ENCODE data around the gene PHF5A.
"Not testable (repeated sequence)": the region's sequence is repeated elsewhere in the genome, so short reads cannot be mapped to it uniquely, and the experiment has no call there.

The PHF5A gene

GRCh38 chr22:41446639-41447434, 21.7 kb downstream of the PHF5A start, which contains the start of gene TOB2:
Gene TOB2, minus strand, starts transcription at chr22:41446801. Its CDS starts 9,456 bp downstream, at chr22:41437345.
- peak; percentile 88 for DNase-seq

GRCh38 chr22:41446057-41446501, 22.4 kb downstream of the PHF5A start:
- no peak for DNase-seq

GRCh38 chr22:41445129-41446056, 23.1 kb downstream of the PHF5A start:
- DNase-seq: no peak

- DNase-seq: peak; percentile 90
Measured at GRCh38 chr22:41444360-41445128, 23.9 kb downstream of the PHF5A start.

GRCh38 chr22:41442240-41442792, 26.2 kb downstream of the PHF5A start:
- DNase-seq: no peak

- DNase-seq: peak; percentile 6
Measured at GRCh38 chr22:41440511-41440910, 28.0 kb downstream of the PHF5A start.

GRCh38 chr22:41437198-41437597, 31.3 kb downstream of the PHF5A start:
- DNase-seq: no peak

- no peak for DNase-seq
Measured at GRCh38 chr22:41436322-41437113, 32.0 kb downstream of the PHF5A start.

- no peak for DNase-seq
Measured at GRCh38 chr22:41435560-41435959, 32.9 kb downstream of the PHF5A start.

GRCh38 chr22:41434361-41435003, 34.0 kb downstream of the PHF5A start:
- not testable (repeated sequence) for DNase-seq

GRCh38 chr22:41433480-41433879, 35.0 kb downstream of the PHF5A start:
- DNase-seq: not testable (repeated sequence)

GRCh38 chr22:41431656-41432055, 36.8 kb downstream of the PHF5A start:
- no peak for DNase-seq

- DNase-seq: no peak
Measured at GRCh38 chr22:41429951-41430332, 38.5 kb downstream of the PHF5A start.

- no peak for DNase-seq
Measured at GRCh38 chr22:41429232-41429950, 39.1 kb downstream of the PHF5A start.

GRCh38 chr22:41425660-41426365, 42.7 kb downstream of the PHF5A start:
- DNase-seq: no peak

GRCh38 chr22:41418717-41419116, 49.8 kb downstream of the PHF5A start:
- DNase-seq: no peak

GRCh38 chr22:41417622-41418390, 50.7 kb downstream of the PHF5A start:
- DNase-seq: no peak

GRCh38 chr22:41415554-41415953, 52.9 kb downstream of the PHF5A start:
- DNase-seq: no peak

All from kidney glomerular epithelial cell (primary cell).